ENCODE results near the gene PEX1. TPM values are rescaled to one million over a fixed set of nuclear protein-coding genes. Genes with fewer than 3 reads are reported as not detected.
"Not testable (repeated sequence)": the region's sequence is repeated elsewhere in the genome, so short reads cannot be mapped to it uniquely, and the experiment has no call there.

PEX1 gene
- polyA plus RNA-seq, 1 donor from 2014 or later, result 108 TPM

GRCh38 chr7:92483624-92484023, 44.7 kb downstream of the PEX1 start:
- H3K9me3 ChIP-seq (ENCODE audit: low read length); H4K20me1 ChIP-seq (ENCODE audit: insufficient read depth); H3K9me2 ChIP-seq (ENCODE audit: insufficient read depth, low read length); H2AFZ ChIP-seq (ENCODE audit: low read depth, low read length); H3K4me2 ChIP-seq (ENCODE audit: low read length); H3K9ac ChIP-seq (ENCODE audit: low read length); H3K4me3 ChIP-seq (ENCODE audit: low read length); H3K79me2 ChIP-seq (replicated peaks; ENCODE audit: insufficient read depth, low read length); H3K27ac ChIP-seq (ENCODE audit: low read length); H3K27me3 ChIP-seq (ENCODE audit: insufficient read depth, low read depth, low read length); H3F3A ChIP-seq (ENCODE audit: insufficient read depth, low read length, poor library complexity, severe bottlenecking): not testable (repeated sequence)
- H3K36me3 ChIP-seq (ENCODE audit: insufficient read depth, low read length), result peaks cover 12% of the 10 kb centered on the region

- H4K20me1 ChIP-seq (ENCODE audit: insufficient read depth); H3K4me2 ChIP-seq (ENCODE audit: low read length); H3K4me3 ChIP-seq (ENCODE audit: low read length); H3K9ac ChIP-seq (ENCODE audit: low read length); H3K9me3 ChIP-seq (ENCODE audit: low read length); H3K27ac ChIP-seq (ENCODE audit: low read length); H3K36me3 ChIP-seq (ENCODE audit: insufficient read depth, low read length); H3K79me2 ChIP-seq (replicated peaks; ENCODE audit: insufficient read depth, low read length); H3K9me2 ChIP-seq (ENCODE audit: insufficient read depth, low read length); H2AFZ ChIP-seq (ENCODE audit: low read depth, low read length); H3F3A ChIP-seq (ENCODE audit: insufficient read depth, low read length, poor library complexity, severe bottlenecking); H3K27me3 ChIP-seq (ENCODE audit: insufficient read depth, low read depth, low read length): not testable (repeated sequence)
Observed at GRCh38 chr7:92479146-92479545, 49.2 kb downstream of the PEX1 start.

- Histone ChIP-seq H3K9me2 (ENCODE audit: insufficient read depth, low read length) (no peaks in the 10 kb centered on the region), H4K20me1 (ENCODE audit: insufficient read depth) (no peaks in the 10 kb centered on the region), H3K9ac (ENCODE audit: low read length) (no peak overlapping the region), H3F3A (ENCODE audit: insufficient read depth, low read length, poor library complexity, severe bottlenecking) (no peaks in the 10 kb centered on the region), H3K27me3 (ENCODE audit: insufficient read depth, low read depth, low read length) (no peaks in the 10 kb centered on the region), H3K79me2 (replicated peaks; ENCODE audit: insufficient read depth, low read length) (no peaks in the 10 kb centered on the region), H3K36me3 (ENCODE audit: insufficient read depth, low read length) (no peaks in the 10 kb centered on the region), H3K27ac (ENCODE audit: low read length) (no peak overlapping the region), H3K9me3 (ENCODE audit: low read length) (no peaks in the 10 kb centered on the region), H3K4me2 (ENCODE audit: low read length) (no peak overlapping the region), H2AFZ (ENCODE audit: low read depth, low read length) (no peak overlapping the region), H3K4me3 (ENCODE audit: low read length) (no peak overlapping the region)
- TF ChIP-seq EZH2 (IDR thresholded peaks at IDR 0.05; ENCODE audit: borderline replicate concordance, insufficient read depth, low read length, poor library complexity, severe bottlenecking) (no peak), SMC3 (conservative IDR thresholded peaks at IDR 0.05; ENCODE audit: poor library complexity) (no peak), TAF1 (IDR thresholded peaks at IDR 0.05; ENCODE audit: low read depth) (no peak), CTCF (IDR thresholded peaks at IDR 0.05; ENCODE audit: poor library complexity, severe bottlenecking) (no peak), RAD21 (conservative IDR thresholded peaks at IDR 0.05) (no peak), EP300 (conservative IDR thresholded peaks at IDR 0.05; ENCODE audit: poor library complexity, severe bottlenecking) (no peak), POLR2AphosphoS5 (IDR thresholded peaks at IDR 0.05) (no peak), REST (IDR thresholded peaks at IDR 0.05; ENCODE audit: borderline replicate concordance) (no peak), MXI1 (conservative IDR thresholded peaks at IDR 0.05; ENCODE audit: poor library complexity, severe bottlenecking) (no peak)
Observed at GRCh38 chr7:92478711-92479110, 49.6 kb downstream of the PEX1 start.
